HG03439 (cell line): ENCODE results near the gene ZNF473.
A peak's percentile ranks its signal among the peaks of the same experiment; 100 is the strongest.

Source experiments
- ATAC-seq: cut with Tn5 transposase; IDR thresholded peaks from one replicate; pipeline ENCODE4 v1.9.1; 2021; ENCODE audit warnings: mild to moderate bottlenecking, moderate library complexity; ENCODE audit not compliant: unreplicated experiment

Gene ZNF473

GRCh38 chr19:50025794-50026549 lies at the start of gene ZNF473:
TSS of gene ZNF473 (plus strand) at chr19:50026005. CDS start at chr19:50031083, 5,078 bp downstream.
- peak; percentile 76 for ATAC-seq

- ATAC-seq, result no peak
Measured at GRCh38 chr19:49976496-49976895, 49.3 kb upstream of the ZNF473 start.

- no peak for ATAC-seq
Measured at GRCh38 chr19:49977076-49977475, 48.7 kb upstream of the ZNF473 start.

- ATAC-seq, result no peak
Measured at GRCh38 chr19:49977881-49978280, 47.9 kb upstream of the ZNF473 start.

GRCh38 chr19:49978324-49978723 lies 47.5 kb upstream of the ZNF473 start:
- no peak for ATAC-seq

- ATAC-seq, result no peak
Measured at GRCh38 chr19:49981603-49982593, 43.9 kb upstream of the ZNF473 start.

- no peak for ATAC-seq
Measured at GRCh38 chr19:49983645-49984229, 42.1 kb upstream of the ZNF473 start.

- no peak for ATAC-seq
Measured at GRCh38 chr19:49984491-49984890, 41.3 kb upstream of the ZNF473 start.

- no peak for ATAC-seq
Measured at GRCh38 chr19:49985871-49986270, 39.9 kb upstream of the ZNF473 start.

GRCh38 chr19:49986354-49986753 lies 39.5 kb upstream of the ZNF473 start:
- no peak for ATAC-seq

- ATAC-seq, result no peak
Measured at GRCh38 chr19:49987159-49987698, 38.6 kb upstream of the ZNF473 start.

GRCh38 chr19:49988007-49988406 lies 37.8 kb upstream of the ZNF473 start:
- no peak for ATAC-seq

- ATAC-seq, result no peak
Measured at GRCh38 chr19:49988433-49988832, 37.4 kb upstream of the ZNF473 start.

GRCh38 chr19:49997709-49998108 lies 28.1 kb upstream of the ZNF473 start:
- no peak for ATAC-seq

- ATAC-seq, result no peak
Measured at GRCh38 chr19:49999371-50000010, 26.3 kb upstream of the ZNF473 start.

- ATAC-seq, result no peak
Measured at GRCh38 chr19:50000038-50000840, 25.6 kb upstream of the ZNF473 start.

- no peak for ATAC-seq
Measured at GRCh38 chr19:50000841-50001557, 24.8 kb upstream of the ZNF473 start.

- no peak for ATAC-seq
Measured at GRCh38 chr19:50001775-50002174, 24.0 kb upstream of the ZNF473 start.

- no peak for ATAC-seq
Measured at GRCh38 chr19:50002386-50002960, 23.3 kb upstream of the ZNF473 start.
